ENCODE data around the gene LRBA.
"Not testable (repeated sequence)": the region's sequence is repeated elsewhere in the genome, so short reads cannot be mapped to it uniquely, and the experiment has no call there.

LRBA gene

GRCh38 chr4:150974252-150974640 lies 40.8 kb downstream of the LRBA start:
- no peak for DNase-seq

- peak; percentile 72 to 84 for DNase-seq
Observed at GRCh38 chr4:150973626-150974251, 41.3 kb downstream of the LRBA start.

- no peak for DNase-seq
Observed at GRCh38 chr4:150972592-150972991, 42.5 kb downstream of the LRBA start.

- DNase-seq = no peak
Observed at GRCh38 chr4:150971901-150972300, 43.2 kb downstream of the LRBA start.

GRCh38 chr4:150970685-150971151 lies 44.4 kb downstream of the LRBA start:
- no peak for DNase-seq

- DNase-seq = no peak
Observed at GRCh38 chr4:150964754-150965153, 50.3 kb downstream of the LRBA start.

- DNase-seq = not testable (repeated sequence)
Observed at GRCh38 chr4:150963602-150964345, 51.3 kb downstream of the LRBA start.

- DNase-seq = no peak
Observed at GRCh38 chr4:150962245-150962644, 52.8 kb downstream of the LRBA start.

- DNase-seq = no peak
Observed at GRCh38 chr4:150961566-150961965, 53.5 kb downstream of the LRBA start.

GRCh38 chr4:150960818-150961217 lies 54.3 kb downstream of the LRBA start:
- no peak for DNase-seq

GRCh38 chr4:150960079-150960478 lies 55.0 kb downstream of the LRBA start:
- DNase-seq = peak in 1 of 2 experiments; percentile 19

GRCh38 chr4:150957981-150958380 lies 57.1 kb downstream of the LRBA start:
- not testable (repeated sequence) for DNase-seq

GRCh38 chr4:150957095-150957494 lies 58.0 kb downstream of the LRBA start:
- DNase-seq = not testable (repeated sequence)

- not testable (repeated sequence) for DNase-seq
Observed at GRCh38 chr4:150953916-150954315, 61.2 kb downstream of the LRBA start.

GRCh38 chr4:150952167-150952845 lies 62.8 kb downstream of the LRBA start:
- no peak for DNase-seq

GRCh38 chr4:150950657-150951288 lies 64.3 kb downstream of the LRBA start:
- no peak for DNase-seq

GRCh38 chr4:150949943-150950342 lies 65.1 kb downstream of the LRBA start:
- DNase-seq = no peak

- no peak for DNase-seq
Observed at GRCh38 chr4:150949342-150949741, 65.7 kb downstream of the LRBA start.

GRCh38 chr4:150948710-150949109 lies 66.4 kb downstream of the LRBA start:
- no peak for DNase-seq

- DNase-seq = no peak
Observed at GRCh38 chr4:150948074-150948473, 67.0 kb downstream of the LRBA start.

GRCh38 chr4:150944660-150945059 lies 70.4 kb downstream of the LRBA start:
- DNase-seq = no peak

GRCh38 chr4:150943818-150944217 lies 71.3 kb downstream of the LRBA start:
- no peak for DNase-seq

- DNase-seq = no peak
Observed at GRCh38 chr4:150943126-150943525, 72.0 kb downstream of the LRBA start.

Measured in NCI-H526 (cell line).